Measurements from ENCODE around the gene CREG1. TPM values are rescaled to one million over a fixed set of nuclear protein-coding genes. Genes with fewer than 3 reads are reported as not detected.

CREG1 gene
- total and polyA plus RNA-seq, 2 of the 8 experiments (the other 6 are each of a cell fraction or from before 2014, with no cell fraction given), result 29.8 to 30.1 TPM

DNA sequence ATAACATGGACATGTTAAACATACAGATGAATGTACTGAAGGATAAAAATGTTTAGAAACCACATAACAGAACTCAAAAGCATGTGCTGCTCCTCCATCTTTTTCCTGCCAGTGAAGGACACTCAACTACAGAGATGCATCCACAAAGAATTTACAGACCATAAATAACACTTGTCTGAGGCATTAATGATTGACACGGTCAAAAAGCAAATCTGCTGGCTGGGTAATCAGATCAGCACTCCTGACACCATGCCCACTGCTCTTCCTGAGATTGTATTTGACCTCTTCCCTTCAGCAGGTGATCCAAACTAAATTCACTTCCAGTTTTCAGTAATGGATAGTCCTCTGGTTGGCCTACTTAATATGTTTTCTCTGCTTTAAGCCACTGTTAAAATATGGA lies 6.6 kb downstream of the CREG1 start:
- Histone ChIP-seq H4K5ac (ENCODE audit: insufficient read length, low read depth, low read length) (no peak overlapping the region), H3K23me2 (ENCODE audit: low read depth, low read length) (no peaks in the 10 kb centered on the region), H2AK5ac (ENCODE audit: low read depth, low read length) (no peak overlapping the region), H3K27ac (ENCODE audit: low read depth, low read length) (no peak overlapping the region), H3K27me3 (replicated peaks in 1 of 4; ENCODE audit: control insufficient read depth in 3 of 4, extremely low read depth in 1 of 4, insufficient read depth in 3 of 4, low read length in 3 of 4) (no peaks in the 10 kb centered on the region; a peak in 1 of 7 replicates), H3K9me3 (ENCODE audit: insufficient read depth in 2 of 2, low read depth in 1 of 2, low read length in 1 of 2) (no peaks in the 10 kb centered on the region), H2AFZ (ENCODE audit: low read length) (no peak overlapping the region), H3K9ac (replicated peaks in 1 of 4; ENCODE audit: extremely low read depth in 1 of 4, low read depth in 3 of 4, low read length in 3 of 4) (no peak overlapping the region), H2BK20ac (ENCODE audit: low read length) (no peak overlapping the region), H3K4me2 (ENCODE audit: insufficient read depth in 1 of 2, low read depth in 2 of 2, low read length in 2 of 2) (no peak overlapping the region), H2BK12ac (ENCODE audit: low read depth, low read length) (no peak overlapping the region), H2BK5ac (ENCODE audit: low read depth, low read length) (no peak overlapping the region), H4K8ac (ENCODE audit: extremely low read depth, insufficient read depth, low read length) (no peak overlapping the region), H3K56ac (replicated peaks; ENCODE audit: insufficient read length, low read depth, low read length) (no peak overlapping the region), H4K91ac (replicated peaks; ENCODE audit: insufficient read length, low read length) (no peak overlapping the region), H2BK120ac (replicated peaks; ENCODE audit: low read depth, low read length) (no peak overlapping the region), H3K4ac (replicated peaks; ENCODE audit: insufficient read length, low read depth, low read length) (no peak overlapping the region), H3K79me2 (ENCODE audit: control insufficient read depth in 1 of 2, insufficient read depth in 2 of 2, low read length in 2 of 2) (no peaks in the 10 kb centered on the region), H3K4me3 (ENCODE audit: extremely low read depth in 1 of 4, insufficient read depth in 2 of 4, low read depth in 3 of 4, low read length in 4 of 4) (no peak overlapping the region), H4K20me1 (replicated peaks in 1 of 2; ENCODE audit: control insufficient read depth in 1 of 2, insufficient read depth in 2 of 2, low read length in 2 of 2) (peaks cover 0 to 1% of the 10 kb centered on the region in 2 experiments), H2BK15ac (ENCODE audit: low read length) (no peak overlapping the region), H3K36me3 (ENCODE audit: control insufficient read depth in 2 of 4, insufficient read depth in 4 of 4, low read length in 3 of 4) (peaks cover 0 to 14% (median 0%) of the 10 kb centered on the region in 4 experiments; a peak in 3 of 8 replicates), H3K18ac (ENCODE audit: extremely low read depth, low read length) (no peak overlapping the region), H3K14ac (ENCODE audit: insufficient read length) (no peak overlapping the region), H3K79me1 (ENCODE audit: low read depth, low read length) (no peaks in the 10 kb centered on the region), H3K4me1 (replicated peaks in 1 of 4; ENCODE audit: control insufficient read depth in 3 of 4, insufficient read depth in 4 of 4, low read length in 3 of 4) (no peaks in the 10 kb centered on the region), H3K23ac (ENCODE audit: insufficient read length) (no peak overlapping the region)
- FAIRE-seq (no peak), DNase-seq (ENCODE audit: low read depth in 1 of 2, low spot score in 2 of 2) (no peak)
- WGBS, 2 experiments (ENCODE audit: extremely low coverage in 1 of 2, insufficient coverage in 1 of 2, insufficient read length in 1 of 2, insufficient replicate concordance in 2 of 2, low coverage in 1 of 2, low lambda C conversion rate in 2 of 2, missing lambda C conversion rate in 1 of 2), result 100% methylated on average over 1 of the region's 1 CpG; no CpG with 5 or more reads in 1 of the 2 experiments
- POLR2A ChIA-PET (ENCODE audit: partially characterized antibody), result interaction anchor here (0.7 kb wide), 1 partner anchor 420 kb away, joined by 3 read pairs; no protein-coding TSS in a partner anchor
- CTCF ChIA-PET (ENCODE audit: partially characterized antibody), result interaction anchor here (0.6 to 3.1 kb wide), 4 partner anchors 9 to 488 kb away, joined by 3 to 8 read pairs (median 4); no protein-coding TSS in a partner anchor
- TF ChIP-seq CHD1 (IDR thresholded peaks at IDR 0.05; ENCODE audit: low read depth, low read length), result no peak
- no peak for TF ChIP-seq SUZ12 (IDR thresholded peaks at IDR 0.05; ENCODE audit: low read length)
- TF ChIP-seq JUN (IDR thresholded peaks at IDR 0.05; ENCODE audit: low read depth, low read length), result no peak
- no peak for TF ChIP-seq CBX8 (IDR thresholded peaks at IDR 0.05; ENCODE audit: borderline replicate concordance, low read depth, low read length)
- no peak for TF ChIP-seq CTBP2 (IDR thresholded peaks at IDR 0.05; ENCODE audit: borderline replicate concordance, insufficient read depth, insufficient read length, low read length)
- TF ChIP-seq SIN3A (conservative IDR thresholded peaks at IDR 0.05 in 1 of 2, IDR thresholded peaks at IDR 0.05 in 1 of 2; ENCODE audit: low read depth in 1 of 2, low read length in 2 of 2), result no peak
- no peak for TF ChIP-seq SP2 (IDR thresholded peaks at IDR 0.05; ENCODE audit: low read length)
- TF ChIP-seq HDAC2 (IDR thresholded peaks at IDR 0.05; ENCODE audit: borderline replicate concordance in 1 of 2, low read depth in 2 of 2, low read length in 2 of 2), result no peak
- TF ChIP-seq KDM1A (IDR thresholded peaks at IDR 0.05; ENCODE audit: borderline replicate concordance, low read length), result no peak
- no peak for TF ChIP-seq SP4 (IDR thresholded peaks at IDR 0.05; ENCODE audit: low read length)
- TF ChIP-seq, protein P1, sequence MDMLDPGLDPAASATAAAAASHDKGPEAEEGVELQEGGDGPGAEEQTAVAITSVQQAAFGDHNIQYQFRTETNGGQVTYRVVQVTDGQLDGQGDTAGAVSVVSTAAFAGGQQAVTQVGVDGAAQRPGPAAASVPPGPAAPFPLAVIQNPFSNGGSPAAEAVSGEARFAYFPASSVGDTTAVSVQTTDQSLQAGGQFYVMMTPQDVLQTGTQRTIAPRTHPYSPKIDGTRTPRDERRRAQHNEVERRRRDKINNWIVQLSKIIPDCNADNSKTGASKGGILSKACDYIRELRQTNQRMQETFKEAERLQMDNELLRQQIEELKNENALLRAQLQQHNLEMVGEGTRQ (IDR thresholded peaks at IDR 0.05; ENCODE audit: low read length), result no peak
- no peak for TF ChIP-seq SRF (IDR thresholded peaks at IDR 0.05; ENCODE audit: low read depth, low read length)
- no peak for TF ChIP-seq TAF1 (IDR thresholded peaks at IDR 0.05; ENCODE audit: low read depth, low read length)

Measured in H1 (cell line).